ENCODE measurements around the gene NPM1. TPM values are rescaled to one million over a fixed set of nuclear protein-coding genes. Genes with fewer than 3 reads are reported as not detected.
A peak's percentile ranks its signal among the peaks of the same experiment; 100 is the strongest.

The NPM1 gene
- total and polyA plus RNA-seq, 12 donors, result 376 to 1,874 (median 682) TPM

GRCh38 chr5:171425596-171426244 is 38.1 kb downstream of the NPM1 start:
- peaks cover 3% of the 10 kb centered on the region for H3K27me3 ChIP-seq
- DNase-seq, result peak in 2 of 7 donors; percentile 2 to 9

GRCh38 chr5:171426266-171426665 is 38.6 kb downstream of the NPM1 start:
- Histone ChIP-seq H3K4me3 (no peak overlapping the region), H3K9me3 (replicated peaks in 1 of 3) (no peaks in the 10 kb centered on the region), H3K4me1 (replicated peaks in 1 of 2) (peaks cover under 1% of the 10 kb centered on the region in 2 donors), H3K27me3 (peaks cover 3% of the 10 kb centered on the region), H3K27ac (no peak overlapping the region), H3K36me3 (replicated peaks in 1 of 2) (no peaks in the 10 kb centered on the region)
- no peak for TF ChIP-seq POLR2A (IDR thresholded peaks at IDR 0.05)
- no peak for TF ChIP-seq CTCF (IDR thresholded peaks at IDR 0.05)
- peak in 1 of 7 donors; percentile 24 for DNase-seq
- intact Hi-C loops (cut with DNase I), result loop anchor here (10.0 kb wide), 3 partner anchors 199 to 469 kb away; no protein-coding TSS in a partner anchor
- 80 to 87% (median 85%) methylated on average over 1 to 4 of the region's 4 CpGs for WGBS, 4 donors

More at GRCh38 chr5:171425596-171426244, 38.1 kb downstream of the NPM1 start:
- TF ChIP-seq CTCF (IDR thresholded peaks at IDR 0.05), result no peak
- no peak for TF ChIP-seq POLR2A (IDR thresholded peaks at IDR 0.05)
- Histone ChIP-seq H3K9me3 (replicated peaks in 1 of 3) (no peaks in the 10 kb centered on the region), H3K4me1 (replicated peaks in 1 of 2) (peaks cover 6% of the 10 kb centered on the region in 2 donors), H3K27ac (no peak overlapping the region), H3K4me3 (no peak overlapping the region), H3K36me3 (replicated peaks in 1 of 2) (no peaks in the 10 kb centered on the region)
- intact Hi-C loops (cut with DNase I), result loop anchor here (10.0 kb wide), 3 partner anchors 199 to 469 kb away; no protein-coding TSS in a partner anchor
- WGBS, 4 donors, result 86 to 93% (median 90%) methylated on average over 14 of the region's 14 CpGs

- TF ChIP-seq POLR2A (IDR thresholded peaks at IDR 0.05), result no peak
- no peak for TF ChIP-seq CTCF (IDR thresholded peaks at IDR 0.05)
- no peak for DNase-seq
- WGBS, 4 donors, result 91 to 95% (median 93%) methylated on average over 9 of the region's 9 CpGs
- no peak overlapping the region for H3K4me3 ChIP-seq
- no peak overlapping the region for H3K27ac ChIP-seq
- no peaks in the 10 kb centered on the region for H3K4me1 ChIP-seq (replicated peaks in 1 of 2)
- no peaks in the 10 kb centered on the region for H3K36me3 ChIP-seq (replicated peaks in 1 of 2)
- intact Hi-C loops (cut with DNase I), result loop anchor here (10.0 kb wide), 3 partner anchors 198 to 468 kb away; no protein-coding TSS in a partner anchor
- H3K27me3 ChIP-seq, result no peaks in the 10 kb centered on the region
- no peaks in the 10 kb centered on the region for H3K9me3 ChIP-seq (replicated peaks in 1 of 3)
These were observed 39.0 kb downstream of the NPM1 start for GRCh38 chr5:171426680-171427079.

- peak in 2 of 7 donors; percentile 8 to 21 for DNase-seq
- no peak for TF ChIP-seq POLR2A (IDR thresholded peaks at IDR 0.05)
- no peak for TF ChIP-seq CTCF (IDR thresholded peaks at IDR 0.05)
- intact Hi-C loops (cut with DNase I), result loop anchor here (10.0 kb wide), 3 partner anchors 197 to 467 kb away; no protein-coding TSS in a partner anchor
- Histone ChIP-seq H3K36me3 (replicated peaks in 1 of 2) (no peaks in the 10 kb centered on the region), H3K27me3 (no peaks in the 10 kb centered on the region), H3K4me3 (no peak overlapping the region), H3K4me1 (replicated peaks in 1 of 2) (no peaks in the 10 kb centered on the region), H3K9me3 (replicated peaks in 1 of 3) (no peaks in the 10 kb centered on the region), H3K27ac (no peak overlapping the region)
- 87 to 94% (median 88%) methylated on average over 8 to 20 of the region's 20 CpGs for WGBS, 4 donors
These were observed 39.9 kb downstream of the NPM1 start for GRCh38 chr5:171427318-171428167.
